Adrenal gland (tissue), 5 donors: ENCODE results near the gene HIRA.

Experiments used
- POLR2A ChIP-seq, 2 donors: fragments of 450-650 bp; IDR thresholded peaks; one replicate each; pipeline ENCODE4 v1.6.1; 2017; ENCODE audit warnings: antibody characterized with exemption in 2 of 2, mild to moderate bottlenecking in 2 of 2, moderate library complexity in 1 of 2
- TF ChIP-seq, protein P1 (sequence below), 6 experiments: fragments of 450-650 bp in 4 of 6; fragments of 200-600 bp in 2 of 6; sonication (generic) in 1 of 6; IDR thresholded peaks; 1 replicate in 5 of 6; 2 replicates in 1 of 6; pipeline versions ENCODE4 v1.5.1 to v1.8.0; 2016 to 2021; ENCODE audit warnings: antibody characterized with exemption in 6 of 6, mild to moderate bottlenecking in 2 of 6, moderate library complexity in 1 of 6
- donor health status: DM: no; HTN: no; CAD: no.

DNA sequence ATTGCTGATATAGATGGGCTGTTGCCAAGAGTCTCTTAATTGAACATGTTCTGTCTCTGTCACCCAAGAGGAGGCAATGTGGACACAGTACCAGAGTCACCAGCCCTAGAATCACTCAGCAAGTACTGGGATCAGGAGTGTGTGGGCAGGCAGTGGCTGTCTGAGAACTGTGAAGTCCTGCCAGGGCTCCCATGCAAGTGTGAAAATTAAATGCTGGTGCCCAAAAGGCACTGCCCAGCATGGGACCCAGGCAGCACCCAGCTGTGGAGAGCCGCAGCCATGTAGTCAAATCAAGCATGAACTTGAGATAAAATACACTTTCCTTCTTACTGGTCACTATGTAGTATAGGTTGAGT lies 19.9 kb downstream of the HIRA start:
- TF ChIP-seq, protein P1, sequence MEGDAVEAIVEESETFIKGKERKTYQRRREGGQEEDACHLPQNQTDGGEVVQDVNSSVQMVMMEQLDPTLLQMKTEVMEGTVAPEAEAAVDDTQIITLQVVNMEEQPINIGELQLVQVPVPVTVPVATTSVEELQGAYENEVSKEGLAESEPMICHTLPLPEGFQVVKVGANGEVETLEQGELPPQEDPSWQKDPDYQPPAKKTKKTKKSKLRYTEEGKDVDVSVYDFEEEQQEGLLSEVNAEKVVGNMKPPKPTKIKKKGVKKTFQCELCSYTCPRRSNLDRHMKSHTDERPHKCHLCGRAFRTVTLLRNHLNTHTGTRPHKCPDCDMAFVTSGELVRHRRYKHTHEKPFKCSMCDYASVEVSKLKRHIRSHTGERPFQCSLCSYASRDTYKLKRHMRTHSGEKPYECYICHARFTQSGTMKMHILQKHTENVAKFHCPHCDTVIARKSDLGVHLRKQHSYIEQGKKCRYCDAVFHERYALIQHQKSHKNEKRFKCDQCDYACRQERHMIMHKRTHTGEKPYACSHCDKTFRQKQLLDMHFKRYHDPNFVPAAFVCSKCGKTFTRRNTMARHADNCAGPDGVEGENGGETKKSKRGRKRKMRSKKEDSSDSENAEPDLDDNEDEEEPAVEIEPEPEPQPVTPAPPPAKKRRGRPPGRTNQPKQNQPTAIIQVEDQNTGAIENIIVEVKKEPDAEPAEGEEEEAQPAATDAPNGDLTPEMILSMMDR (IDR thresholded peaks at IDR 0.05) = no peak
- TF ChIP-seq POLR2A (IDR thresholded peaks at IDR 0.05) = no peak
